Activated T-cell treated with anti-CD3 and anti-CD28 coated beads, Interleukin-2, amount 50 U/mL, for 72 hours (primary cell): ENCODE data around the gene PBX1. TPM values are rescaled to one million over a fixed set of nuclear protein-coding genes. Genes with fewer than 3 reads are reported as not detected.

ENCODE experiments used
- ATAC-seq, 2 donors: fragments of 150-1000 bp; cut with Tn5 transposase; replicated peaks in 1 of 2; 2 replicates each; pipeline ENCODE4 v1.10.0; 2021; ENCODE audit warnings: moderate library complexity in 2 of 2, mild to moderate bottlenecking in 1 of 2
- DNase-seq, 2 donors: peaks; one replicate each; pipeline ENCODE4 v3.0.0; 2021 to 2022; ENCODE audit warnings: mixed read lengths in 1 of 2
- H3K27ac Mint-ChIP-seq: one replicate; pipeline ENCODE4 v1.8.0; 2022; ENCODE audit warnings: mild to moderate bottlenecking, moderate library complexity, mixed read lengths
- H3K27me3 Mint-ChIP-seq: one replicate; pipeline ENCODE4 v1.8.0; 2022; ENCODE audit warnings: low read depth, mixed read lengths
- H3K36me3 Mint-ChIP-seq, 2 donors: one replicate each; pipeline ENCODE4 v1.8.0; 2022; ENCODE audit warnings: mixed read lengths in 2 of 2, mild to moderate bottlenecking in 1 of 2; ENCODE audit not compliant: insufficient read depth in 2 of 2
- H3K4me1 Mint-ChIP-seq: one replicate; pipeline ENCODE4 v1.8.0; 2022; ENCODE audit warnings: low read depth, mixed read lengths
- H3K4me3 Mint-ChIP-seq, 2 donors: one replicate each; pipeline ENCODE4 v1.8.0; 2022; ENCODE audit warnings: mild to moderate bottlenecking in 2 of 2, mixed read lengths in 2 of 2, moderate library complexity in 2 of 2
- H3K9me3 Mint-ChIP-seq, 2 donors: one replicate each; pipeline ENCODE4 v1.8.0; 2022; ENCODE audit warnings: mixed read lengths in 2 of 2
- total RNA-seq, 2 donors: library from RNA; stranded (reverse); gene quantifications; one replicate each; pipeline ENCODE4 v1.2.3, GENCODE V29; 2022

The PBX1 gene
- total RNA-seq, 2 donors from 2014 or later: 0.62 to 0.74 TPM

- peaks cover 0 to 2% of the 10 kb centered on the region in 2 donors for H3K9me3 Mint-ChIP-seq
- ATAC-seq (no peak), DNase-seq (no peak)
- no peaks in the 10 kb centered on the region for H3K36me3 Mint-ChIP-seq
- H3K4me3 Mint-ChIP-seq: no peak overlapping the region
- no peaks in the 10 kb centered on the region for H3K27me3 Mint-ChIP-seq
- no peaks in the 10 kb centered on the region for H3K4me1 Mint-ChIP-seq
- no peak overlapping the region for H3K27ac Mint-ChIP-seq
Observed at GRCh38 chr1:164759144-164759920, 200.3 kb downstream of the PBX1 start.

DNA sequence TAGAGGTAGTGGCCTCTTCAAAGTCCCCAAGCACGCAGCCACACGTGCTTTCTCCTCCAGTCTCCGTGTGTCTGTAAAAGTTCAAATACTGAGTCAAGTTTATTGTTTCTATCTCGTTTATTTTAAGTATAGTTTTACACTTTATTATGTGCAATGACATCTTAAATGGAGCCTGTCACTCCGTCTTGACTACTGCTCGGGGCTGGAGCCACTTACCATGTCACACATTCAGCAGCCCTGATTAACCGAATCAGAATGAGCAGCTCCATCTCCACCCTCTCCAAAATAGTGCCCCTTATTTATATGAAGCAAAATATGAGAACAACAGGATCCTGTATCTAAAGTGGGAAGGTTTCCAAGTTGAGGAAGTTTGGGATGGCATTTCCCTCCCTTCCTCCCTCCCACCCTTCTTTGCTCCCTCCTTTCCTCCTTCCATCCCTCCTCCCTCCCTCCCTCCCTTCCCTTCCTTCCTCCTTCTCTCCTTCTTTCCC lies 201.0 kb downstream of the PBX1 start:
- H3K9me3 Mint-ChIP-seq: no peaks in the 10 kb centered on the region
- H3K27me3 Mint-ChIP-seq: no peaks in the 10 kb centered on the region
- H3K36me3 Mint-ChIP-seq: no peaks in the 10 kb centered on the region
- no peak for ATAC-seq
- no peaks in the 10 kb centered on the region for H3K4me1 Mint-ChIP-seq
- no peak overlapping the region for H3K4me3 Mint-ChIP-seq
- no peak for DNase-seq
- no peak overlapping the region for H3K27ac Mint-ChIP-seq

DNA sequence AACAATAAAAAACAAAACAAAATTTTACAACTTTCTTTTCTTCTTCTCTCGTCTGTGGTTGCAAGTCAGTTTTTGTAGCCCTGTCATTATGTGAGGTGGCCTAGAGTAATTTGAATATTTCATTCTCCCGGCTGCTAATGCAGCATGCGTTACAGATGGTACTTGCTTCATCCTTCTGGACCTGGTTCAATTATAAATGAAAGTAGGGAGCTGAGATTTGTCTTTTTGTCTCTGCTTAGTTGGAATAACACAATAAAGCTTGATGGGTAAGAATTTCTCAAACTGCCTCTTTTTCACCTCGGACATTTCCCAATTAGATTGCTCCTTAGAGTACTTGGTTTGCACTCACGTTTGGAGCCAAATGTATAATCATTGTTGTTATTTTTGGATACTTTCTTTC lies 201.6 kb downstream of the PBX1 start:
- Mint-ChIP-seq H3K9me3 (no peaks in the 10 kb centered on the region), H3K36me3 (no peaks in the 10 kb centered on the region), H3K27me3 (no peaks in the 10 kb centered on the region), H3K27ac (no peak overlapping the region), H3K4me1 (no peaks in the 10 kb centered on the region), H3K4me3 (no peak overlapping the region)
- DNase-seq (no peak), ATAC-seq (no peak)

GRCh38 chr1:164761009-164761408 lies 202.0 kb downstream of the PBX1 start:
- no peak overlapping the region for H3K4me3 Mint-ChIP-seq
- no peak for ATAC-seq

GRCh38 chr1:164763098-164763497 lies 204.1 kb downstream of the PBX1 start:
- Mint-ChIP-seq H3K9me3 (no peaks in the 10 kb centered on the region), H3K4me3 (no peak overlapping the region), H3K27ac (no peak overlapping the region), H3K36me3 (no peaks in the 10 kb centered on the region), H3K27me3 (no peaks in the 10 kb centered on the region), H3K4me1 (no peaks in the 10 kb centered on the region)
- DNase-seq (no peak), ATAC-seq (no peak)

More at GRCh38 chr1:164761009-164761408, 202.0 kb downstream of the PBX1 start:
- no peak for DNase-seq
- Mint-ChIP-seq H3K27ac (no peak overlapping the region), H3K27me3 (no peaks in the 10 kb centered on the region), H3K4me1 (no peaks in the 10 kb centered on the region), H3K36me3 (no peaks in the 10 kb centered on the region), H3K9me3 (no peaks in the 10 kb centered on the region)

DNA sequence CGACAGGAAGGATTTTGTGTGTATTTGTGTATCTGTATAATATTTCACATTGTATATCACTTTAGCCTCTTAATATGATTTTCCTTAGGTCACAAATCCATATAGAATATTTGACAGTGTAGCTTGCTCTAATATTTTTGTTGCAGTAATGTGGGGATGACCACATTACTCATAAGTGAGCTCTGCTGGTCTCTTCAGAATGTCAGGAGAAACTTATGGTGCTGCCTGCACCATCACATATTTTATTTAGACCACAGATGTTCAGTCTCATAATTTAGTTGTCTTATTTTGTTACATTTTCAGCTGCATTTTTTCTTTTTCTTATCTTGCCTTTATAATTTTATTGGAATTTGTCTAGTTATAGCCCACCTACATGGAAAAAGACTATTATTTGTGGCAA lies 205.3 kb downstream of the PBX1 start:
- no peak overlapping the region for H3K4me3 Mint-ChIP-seq
- no peaks in the 10 kb centered on the region for H3K27me3 Mint-ChIP-seq
- peaks cover 0 to 4% of the 10 kb centered on the region in 2 donors for H3K9me3 Mint-ChIP-seq
- ATAC-seq: no peak
- H3K4me1 Mint-ChIP-seq: no peaks in the 10 kb centered on the region
- DNase-seq: no peak
- no peak overlapping the region for H3K27ac Mint-ChIP-seq
- no peaks in the 10 kb centered on the region for H3K36me3 Mint-ChIP-seq

DNA sequence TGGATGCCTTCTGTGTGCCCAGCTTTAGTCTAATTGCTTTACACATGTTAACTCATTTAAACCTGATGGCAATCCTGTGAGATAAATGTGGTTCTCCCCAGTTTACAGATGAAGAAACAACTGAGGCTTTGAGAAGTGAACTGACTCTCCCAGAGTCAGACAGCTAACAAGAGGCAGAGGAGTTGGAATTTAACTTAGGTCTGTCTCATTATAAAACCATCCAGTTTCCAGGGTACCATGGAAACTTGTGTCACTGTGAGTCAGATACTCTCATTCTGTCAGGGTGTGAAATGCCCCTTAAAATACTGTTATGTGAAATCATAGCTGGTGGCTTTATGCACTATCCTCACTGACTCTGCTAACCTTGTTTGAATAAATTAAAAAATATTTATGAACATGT lies 206.6 kb downstream of the PBX1 start:
- peaks cover 0 to 4% of the 10 kb centered on the region in 2 donors for H3K9me3 Mint-ChIP-seq
- no peak overlapping the region for H3K4me3 Mint-ChIP-seq
- H3K4me1 Mint-ChIP-seq: no peaks in the 10 kb centered on the region
- DNase-seq (no peak), ATAC-seq (peak in 1 of 2 donors; percentile 58)
- H3K36me3 Mint-ChIP-seq: no peaks in the 10 kb centered on the region
- H3K27me3 Mint-ChIP-seq: no peaks in the 10 kb centered on the region
- no peak overlapping the region for H3K27ac Mint-ChIP-seq

- Mint-ChIP-seq H3K27ac (no peak overlapping the region), H3K27me3 (no peaks in the 10 kb centered on the region), H3K36me3 (no peaks in the 10 kb centered on the region), H3K4me1 (no peaks in the 10 kb centered on the region), H3K9me3 (peaks cover 0 to 4% of the 10 kb centered on the region in 2 donors), H3K4me3 (no peak overlapping the region)
- DNase-seq (no peak), ATAC-seq (no peak)
Observed at GRCh38 chr1:164765992-164766720, 207.2 kb downstream of the PBX1 start.

DNA sequence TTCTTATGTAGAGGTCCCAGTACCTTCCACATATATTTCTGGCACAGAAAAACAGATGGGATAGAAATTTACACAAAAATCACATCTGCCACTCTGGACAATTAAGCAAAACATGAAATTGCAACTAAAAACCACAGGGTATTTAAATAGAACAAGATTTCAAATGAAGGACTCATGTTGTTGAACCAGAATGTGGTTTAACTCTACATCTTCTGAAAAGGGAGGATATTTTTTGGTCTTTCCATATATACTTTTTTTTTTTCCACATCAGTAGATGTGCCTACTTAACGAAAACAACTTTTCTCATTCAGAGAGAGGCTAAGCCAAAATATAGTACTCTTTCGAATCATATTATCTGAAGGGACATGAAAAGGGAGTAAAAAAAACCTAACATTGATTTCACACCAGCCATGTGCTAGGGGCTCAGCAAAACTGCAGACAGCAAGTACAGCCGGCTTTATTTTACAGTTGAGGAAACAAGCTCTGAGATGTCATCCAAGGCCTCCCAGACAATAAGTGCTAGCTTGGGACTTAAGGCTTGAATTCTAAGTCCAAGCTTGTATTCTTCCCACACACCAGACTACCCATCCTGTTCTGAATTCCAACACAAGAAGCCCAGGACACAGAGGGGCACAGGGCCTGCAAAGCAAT lies 208.9 kb downstream of the PBX1 start:
- H3K27ac Mint-ChIP-seq: no peak overlapping the region
- no peak for DNase-seq
- no peak overlapping the region for H3K4me3 Mint-ChIP-seq
- no peaks in the 10 kb centered on the region for H3K27me3 Mint-ChIP-seq
- no peaks in the 10 kb centered on the region for H3K36me3 Mint-ChIP-seq
- ATAC-seq: no peak
- H3K4me1 Mint-ChIP-seq: no peaks in the 10 kb centered on the region
- H3K9me3 Mint-ChIP-seq: peaks cover 0 to 4% of the 10 kb centered on the region in 2 donors

GRCh38 chr1:164768619-164769018 lies 209.6 kb downstream of the PBX1 start:
- no peak overlapping the region for H3K4me3 Mint-ChIP-seq
- no peaks in the 10 kb centered on the region for H3K4me1 Mint-ChIP-seq
- no peak for DNase-seq
- no peak overlapping the region for H3K27ac Mint-ChIP-seq
- no peak for ATAC-seq
- H3K9me3 Mint-ChIP-seq: peaks cover 0 to 4% of the 10 kb centered on the region in 2 donors
- H3K27me3 Mint-ChIP-seq: peaks cover 4% of the 10 kb centered on the region
- no peaks in the 10 kb centered on the region for H3K36me3 Mint-ChIP-seq

- no peak overlapping the region for H3K4me3 Mint-ChIP-seq
- peaks cover 6% of the 10 kb centered on the region for H3K27me3 Mint-ChIP-seq
- no peak overlapping the region for H3K27ac Mint-ChIP-seq
- no peaks in the 10 kb centered on the region for H3K4me1 Mint-ChIP-seq
- ATAC-seq (no peak), DNase-seq (no peak)
- H3K36me3 Mint-ChIP-seq: no peaks in the 10 kb centered on the region
- peaks cover 0 to 4% of the 10 kb centered on the region in 2 donors for H3K9me3 Mint-ChIP-seq
Observed at GRCh38 chr1:164769486-164770130, 210.6 kb downstream of the PBX1 start.

GRCh38 chr1:164770131-164770529 lies 211.1 kb downstream of the PBX1 start:
- DNase-seq (no peak), ATAC-seq (no peak)
- peaks cover 11% of the 10 kb centered on the region for H3K27me3 Mint-ChIP-seq
- H3K4me1 Mint-ChIP-seq: no peaks in the 10 kb centered on the region
- H3K27ac Mint-ChIP-seq: no peak overlapping the region
- H3K36me3 Mint-ChIP-seq: no peaks in the 10 kb centered on the region
- peaks cover 0 to 4% of the 10 kb centered on the region in 2 donors for H3K9me3 Mint-ChIP-seq
- H3K4me3 Mint-ChIP-seq: no peak overlapping the region
